Osteocyte (in vitro differentiated cells): ENCODE results near the gene KCNH1. TPM values are rescaled to one million over a fixed set of nuclear protein-coding genes. Genes with fewer than 3 reads are reported as not detected.

Source experiments
- DNase-seq: peaks from one replicate; pipeline ENCODE4 v3.0.0; 2021; ENCODE audit warnings: mixed read lengths; ENCODE audit not compliant: unreplicated experiment; ENCODE audit errors: extremely low spot score
- H3K27ac Mint-ChIP-seq: one replicate; pipeline ENCODE4 v1.8.0; 2021; ENCODE audit warnings: mild to moderate bottlenecking, mixed read lengths; ENCODE audit not compliant: unreplicated experiment
- H3K27me3 Mint-ChIP-seq: one replicate; pipeline ENCODE4 v1.8.0; 2021; ENCODE audit warnings: mixed read lengths; ENCODE audit not compliant: unreplicated experiment
- H3K36me3 Mint-ChIP-seq: one replicate; pipeline ENCODE4 v1.8.0; 2021; ENCODE audit warnings: mixed read lengths; ENCODE audit not compliant: unreplicated experiment
- H3K4me1 Mint-ChIP-seq: one replicate; pipeline ENCODE4 v1.8.0; 2021; ENCODE audit warnings: mixed read lengths; ENCODE audit not compliant: unreplicated experiment
- H3K4me3 Mint-ChIP-seq: one replicate; pipeline ENCODE4 v1.8.0; 2021; ENCODE audit warnings: mild to moderate bottlenecking, moderate library complexity, mixed read lengths; ENCODE audit not compliant: unreplicated experiment
- H3K9me3 Mint-ChIP-seq: one replicate; pipeline ENCODE4 v1.8.0; 2021; ENCODE audit warnings: mixed read lengths; ENCODE audit not compliant: unreplicated experiment
- total RNA-seq: library from RNA; stranded (reverse); gene quantifications from 2 replicates; pipeline ENCODE4 v1.2.1, GENCODE V29; 2021
- TF ChIP-seq, protein P1 (sequence below): fragments of 200-600 bp; sonication (generic); IDR thresholded peaks from 2 replicates; pipeline ENCODE4 v1.5.0; 2021; ENCODE audit warnings: antibody characterized with exemption, mild to moderate bottlenecking, moderate library complexity

KCNH1 gene
- total RNA-seq, 1 donor from 2014 or later = 7.3 TPM

DNA sequence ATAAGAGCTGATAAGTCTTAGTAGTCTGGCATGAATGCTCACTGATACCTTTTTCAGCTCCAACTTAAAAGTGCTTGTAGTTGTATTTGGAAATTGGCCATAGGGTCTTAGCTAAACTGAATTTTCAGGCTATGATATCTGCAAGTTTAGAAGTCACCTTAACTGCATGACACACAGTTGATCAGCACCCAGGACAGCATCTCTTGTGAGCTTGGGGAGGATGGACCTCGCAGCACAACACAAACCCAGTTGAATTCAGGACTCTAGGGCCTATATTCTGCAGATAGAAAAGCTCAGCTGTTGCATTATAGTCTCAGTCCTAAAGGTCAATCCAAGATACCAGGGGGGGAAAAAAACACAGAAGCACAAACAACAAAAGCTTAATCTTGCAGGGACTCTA, 394.3 kb downstream of the KCNH1 start:
- H3K27ac Mint-ChIP-seq = no peak overlapping the region
- no peaks in the 10 kb centered on the region for H3K9me3 Mint-ChIP-seq
- no peaks in the 10 kb centered on the region for H3K36me3 Mint-ChIP-seq
- H3K4me3 Mint-ChIP-seq = no peak overlapping the region
- H3K27me3 Mint-ChIP-seq = no peaks in the 10 kb centered on the region
- H3K4me1 Mint-ChIP-seq = no peaks in the 10 kb centered on the region
- DNase-seq = no peak
- TF ChIP-seq, protein P1, sequence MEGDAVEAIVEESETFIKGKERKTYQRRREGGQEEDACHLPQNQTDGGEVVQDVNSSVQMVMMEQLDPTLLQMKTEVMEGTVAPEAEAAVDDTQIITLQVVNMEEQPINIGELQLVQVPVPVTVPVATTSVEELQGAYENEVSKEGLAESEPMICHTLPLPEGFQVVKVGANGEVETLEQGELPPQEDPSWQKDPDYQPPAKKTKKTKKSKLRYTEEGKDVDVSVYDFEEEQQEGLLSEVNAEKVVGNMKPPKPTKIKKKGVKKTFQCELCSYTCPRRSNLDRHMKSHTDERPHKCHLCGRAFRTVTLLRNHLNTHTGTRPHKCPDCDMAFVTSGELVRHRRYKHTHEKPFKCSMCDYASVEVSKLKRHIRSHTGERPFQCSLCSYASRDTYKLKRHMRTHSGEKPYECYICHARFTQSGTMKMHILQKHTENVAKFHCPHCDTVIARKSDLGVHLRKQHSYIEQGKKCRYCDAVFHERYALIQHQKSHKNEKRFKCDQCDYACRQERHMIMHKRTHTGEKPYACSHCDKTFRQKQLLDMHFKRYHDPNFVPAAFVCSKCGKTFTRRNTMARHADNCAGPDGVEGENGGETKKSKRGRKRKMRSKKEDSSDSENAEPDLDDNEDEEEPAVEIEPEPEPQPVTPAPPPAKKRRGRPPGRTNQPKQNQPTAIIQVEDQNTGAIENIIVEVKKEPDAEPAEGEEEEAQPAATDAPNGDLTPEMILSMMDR = no peak

DNA sequence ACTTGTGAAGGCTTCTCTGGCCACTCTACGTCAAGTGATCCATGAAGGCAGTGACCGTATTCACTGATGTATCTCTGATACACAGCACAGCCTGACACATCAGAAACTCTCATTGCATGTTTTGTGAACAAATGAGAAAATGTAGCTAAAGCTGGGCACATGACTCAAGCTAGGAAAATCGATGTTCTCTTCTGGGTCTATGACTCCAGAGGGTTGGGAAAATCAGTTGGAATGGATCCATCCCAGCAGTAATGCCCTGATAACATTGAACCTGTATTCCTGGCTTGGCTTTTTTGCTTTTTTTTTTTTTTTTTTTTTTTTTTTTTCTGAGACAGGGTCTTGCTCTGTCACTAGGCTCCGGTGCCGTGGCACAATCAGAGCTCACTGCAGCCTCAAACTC, 395.7 kb downstream of the KCNH1 start:
- H3K36me3 Mint-ChIP-seq = no peaks in the 10 kb centered on the region
- H3K4me1 Mint-ChIP-seq = no peaks in the 10 kb centered on the region

DNA sequence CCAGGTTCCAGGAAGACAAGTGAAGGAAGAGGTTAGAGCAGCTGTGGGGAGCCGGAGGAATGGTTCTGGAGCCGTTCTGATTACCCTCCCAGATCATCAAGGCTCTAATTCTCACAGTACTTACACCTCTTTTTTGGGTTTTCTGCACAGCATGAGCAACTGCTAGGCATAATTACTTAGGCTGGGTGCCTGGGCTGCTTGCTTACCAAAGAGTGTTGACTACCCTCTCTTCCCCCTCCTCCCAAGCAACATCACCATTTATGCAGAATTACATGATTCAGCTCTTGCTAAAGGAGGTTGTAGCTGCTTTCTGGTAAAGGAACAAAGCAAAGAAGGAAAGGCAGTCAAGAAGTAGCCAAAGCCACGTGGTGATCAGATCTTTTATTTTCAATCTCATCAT, 397.2 kb downstream of the KCNH1 start:
- Mint-ChIP-seq H3K9me3 (no peaks in the 10 kb centered on the region), H3K27me3 (no peaks in the 10 kb centered on the region), H3K36me3 (no peaks in the 10 kb centered on the region), H3K4me1 (no peaks in the 10 kb centered on the region), H3K27ac (no peak overlapping the region), H3K4me3 (no peak overlapping the region)
- no peak for DNase-seq
- TF ChIP-seq, protein P1 = no peak

More for the DNA sequence above, 395.7 kb downstream of the KCNH1 start:
- no peak overlapping the region for H3K27ac Mint-ChIP-seq
- no peaks in the 10 kb centered on the region for H3K27me3 Mint-ChIP-seq
- TF ChIP-seq, protein P1 = no peak
- DNase-seq = no peak
- H3K9me3 Mint-ChIP-seq = no peaks in the 10 kb centered on the region
- no peak overlapping the region for H3K4me3 Mint-ChIP-seq

DNA sequence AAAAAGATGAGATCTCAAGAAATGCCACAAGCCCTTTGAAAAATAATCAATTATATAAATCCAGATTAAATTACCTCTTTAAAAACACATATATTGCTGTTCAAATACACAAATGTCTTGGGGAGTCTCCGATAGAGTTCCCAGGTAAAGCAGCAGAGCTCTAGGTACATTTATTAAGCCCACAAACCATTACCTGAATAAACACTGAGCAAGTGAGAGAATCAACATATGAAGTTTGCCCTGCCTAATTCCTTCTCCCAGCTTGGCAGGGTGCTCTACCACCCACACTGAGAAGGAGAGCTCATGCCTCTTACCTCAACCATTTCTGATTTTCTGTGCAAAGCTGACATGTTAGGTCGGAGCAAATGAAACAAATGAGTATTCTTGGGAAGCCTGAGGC, 402.4 kb downstream of the KCNH1 start:
- H3K36me3 Mint-ChIP-seq = no peaks in the 10 kb centered on the region
- no peaks in the 10 kb centered on the region for H3K9me3 Mint-ChIP-seq
- H3K4me1 Mint-ChIP-seq = no peaks in the 10 kb centered on the region
- H3K27ac Mint-ChIP-seq = no peak overlapping the region
- no peaks in the 10 kb centered on the region for H3K27me3 Mint-ChIP-seq
- TF ChIP-seq, protein P1 = no peak
- DNase-seq = no peak
- H3K4me3 Mint-ChIP-seq = no peak overlapping the region

DNA sequence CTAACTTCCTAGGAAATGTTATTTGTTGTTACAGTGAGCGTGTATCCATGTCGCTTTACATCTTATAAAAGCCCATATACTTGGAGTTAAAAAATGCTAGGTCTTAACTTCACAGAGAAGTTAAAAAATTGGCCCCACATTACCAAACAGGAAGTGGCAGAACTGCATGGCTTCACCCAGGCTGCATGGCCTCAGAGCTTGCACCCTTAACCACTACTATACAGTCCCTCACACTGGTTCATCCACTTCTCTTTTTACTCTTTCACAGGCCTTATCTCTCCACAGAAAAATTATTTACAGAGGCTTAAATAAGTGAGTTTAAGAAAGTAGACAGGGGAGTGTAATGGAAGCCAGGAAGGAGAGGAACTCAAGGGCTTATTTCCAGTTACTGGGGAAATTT, 402.8 kb downstream of the KCNH1 start:
- DNase-seq = no peak
- no peaks in the 10 kb centered on the region for H3K27me3 Mint-ChIP-seq
- no peak overlapping the region for H3K27ac Mint-ChIP-seq
- TF ChIP-seq, protein P1 = no peak
- H3K9me3 Mint-ChIP-seq = no peaks in the 10 kb centered on the region
- no peaks in the 10 kb centered on the region for H3K36me3 Mint-ChIP-seq
- no peaks in the 10 kb centered on the region for H3K4me1 Mint-ChIP-seq
- H3K4me3 Mint-ChIP-seq = no peak overlapping the region
